Upper lobe of right lung (tissue), 1 donor: ENCODE measurements around the gene SLC23A1. TPM values are rescaled to one million over a fixed set of nuclear protein-coding genes. Genes with fewer than 3 reads are reported as not detected.

Source experiments
- ATAC-seq: fragments of 200-7000 bp; cut with Tn5 transposase; one replicate; pipeline ENCODE4 v1.9.1; 2020; ENCODE audit warnings: mild to moderate bottlenecking, moderate library complexity
- DNase-seq: peaks from one replicate; pipeline ENCODE4 v3.0.0-alpha.2; 2020
- H3K27ac ChIP-seq: fragments of 200-600 bp; one replicate; pipeline ENCODE4 v1.8.0; 2022
- H3K27me3 ChIP-seq: fragments of 200-600 bp; one replicate; pipeline ENCODE4 v1.8.0; 2022; ENCODE audit warnings: mild to moderate bottlenecking
- H3K36me3 ChIP-seq: fragments of 200-600 bp; one replicate; pipeline ENCODE4 v1.8.0; 2022
- H3K4me1 ChIP-seq: fragments of 200-600 bp; one replicate; pipeline ENCODE4 v1.8.0; 2022
- H3K4me3 ChIP-seq: fragments of 200-600 bp; one replicate; pipeline ENCODE4 v1.8.0; 2022; ENCODE audit warnings: mild to moderate bottlenecking
- H3K9me3 ChIP-seq: fragments of 200-600 bp; one replicate; pipeline ENCODE4 v1.8.0; 2022
- CTCF ChIP-seq: fragments of 200-600 bp; IDR thresholded peaks from one replicate; pipeline ENCODE4 v1.8.0; 2022; ENCODE audit warnings: antibody characterized with exemption
- intact Hi-C: fragments of 100-400 bp; cut with DNase I; formaldehyde crosslinking; loops from one replicate; pipeline ENCODE4 v1.11.0; 2022
- total RNA-seq: library from RNA; stranded (reverse); fragmentation: NEBNext Ultra II Directional; extraction: Animal tissue kit (Norgen Biotek cat#: 25700); gene quantifications from one replicate; pipeline ENCODE4 v1.2.1, GENCODE V29; 2021
- donor health status: DM: no; HTN: yes; CAD: no; lungs with severe emphysema.

The SLC23A1 gene
- total RNA-seq, 1 donor from 2014 or later, result not detected

- Histone ChIP-seq H3K27ac (no peak overlapping the region), H3K4me1 (no peaks in the 10 kb centered on the region), H3K9me3 (no peaks in the 10 kb centered on the region), H3K4me3 (no peak overlapping the region), H3K36me3 (no peaks in the 10 kb centered on the region), H3K27me3 (no peaks in the 10 kb centered on the region)
- DNase-seq (peak; percentile 58), ATAC-seq (no peak)
- no peak for TF ChIP-seq CTCF
- intact Hi-C loops, result no loop called here
Observed at GRCh38 chr5:139381837-139382761, 998 bp downstream of the SLC23A1 start.

GRCh38 chr5:139379626-139380449 lies 3.3 kb downstream of the SLC23A1 start:
- ATAC-seq (no peak), DNase-seq (no peak)
- Histone ChIP-seq H3K9me3 (no peaks in the 10 kb centered on the region), H3K27ac (no peak overlapping the region), H3K4me3 (no peak overlapping the region), H3K27me3 (no peaks in the 10 kb centered on the region), H3K4me1 (no peaks in the 10 kb centered on the region), H3K36me3 (no peaks in the 10 kb centered on the region)
- no peak for TF ChIP-seq CTCF
- intact Hi-C loops, result no loop called here

GRCh38 chr5:139378941-139379361 lies 4.1 kb downstream of the SLC23A1 start:
- ATAC-seq (no peak), DNase-seq (peak; percentile 42)
- Histone ChIP-seq H3K9me3 (no peaks in the 10 kb centered on the region), H3K27ac (no peak overlapping the region), H3K4me1 (no peaks in the 10 kb centered on the region), H3K27me3 (no peaks in the 10 kb centered on the region), H3K4me3 (no peak overlapping the region), H3K36me3 (no peaks in the 10 kb centered on the region)
- TF ChIP-seq CTCF, result no peak
- intact Hi-C loops, result no loop called here

GRCh38 chr5:139378101-139378825 lies 4.8 kb downstream of the SLC23A1 start:
- ATAC-seq, result no peak

More at GRCh38 chr5:139378101-139378825, 4.8 kb downstream of the SLC23A1 start:
- intact Hi-C loops, result no loop called here
- DNase-seq, result peak; percentile 68
- TF ChIP-seq CTCF, result no peak
- no peaks in the 10 kb centered on the region for H3K27me3 ChIP-seq
- H3K4me3 ChIP-seq, result no peak overlapping the region
- H3K9me3 ChIP-seq, result no peaks in the 10 kb centered on the region
- H3K36me3 ChIP-seq, result no peaks in the 10 kb centered on the region
- H3K4me1 ChIP-seq, result no peaks in the 10 kb centered on the region
- no peak overlapping the region for H3K27ac ChIP-seq
